ENCODE measurements around the gene KIF16B.
"Not testable (repeated sequence)": the region's sequence is repeated elsewhere in the genome, so short reads cannot be mapped to it uniquely, and the experiment has no call there.

KIF16B gene

DNA sequence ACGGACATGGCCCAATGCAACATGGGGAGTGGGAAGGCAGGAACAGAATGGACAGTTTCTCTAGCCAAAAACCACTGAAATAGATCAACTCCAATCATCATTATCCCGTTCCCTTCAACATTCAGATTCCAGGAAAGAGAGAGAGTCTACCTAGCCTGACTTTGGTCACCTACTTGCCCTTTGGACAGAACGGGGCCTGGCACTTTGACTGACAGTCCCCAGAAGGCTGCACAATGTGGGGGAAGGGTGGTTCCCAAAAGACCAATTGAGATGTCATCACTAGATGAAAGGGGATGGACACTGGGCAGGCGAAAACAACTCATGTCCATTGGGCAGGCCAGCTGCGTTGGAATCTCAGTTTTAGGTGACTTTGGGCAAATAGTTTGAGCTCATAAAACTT is 15.0 kb upstream of the KIF16B start:
- no peak for DNase-seq

DNA sequence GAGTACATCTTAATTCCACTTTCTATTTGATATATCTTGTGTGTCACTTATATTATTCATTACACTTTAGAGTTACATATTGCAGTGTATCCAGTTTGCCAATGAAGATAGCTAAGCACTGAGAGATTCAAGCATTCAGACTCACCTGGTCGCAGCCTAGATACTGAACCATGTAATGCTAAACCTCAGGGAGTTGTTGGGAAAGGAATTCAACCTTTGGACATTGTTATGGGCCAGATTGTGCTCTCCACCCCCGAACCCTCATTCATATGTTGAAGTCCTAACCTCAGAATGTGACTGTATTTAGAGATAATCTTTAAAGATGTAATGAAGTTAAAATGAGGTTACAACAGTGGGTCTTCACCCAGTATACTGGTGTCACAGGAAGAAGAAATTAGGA is 13.8 kb upstream of the KIF16B start:
- DNase-seq, result no peak

GRCh38 chr20:16583474-16583873 is 10.2 kb upstream of the KIF16B start:
- DNase-seq, result no peak

DNA sequence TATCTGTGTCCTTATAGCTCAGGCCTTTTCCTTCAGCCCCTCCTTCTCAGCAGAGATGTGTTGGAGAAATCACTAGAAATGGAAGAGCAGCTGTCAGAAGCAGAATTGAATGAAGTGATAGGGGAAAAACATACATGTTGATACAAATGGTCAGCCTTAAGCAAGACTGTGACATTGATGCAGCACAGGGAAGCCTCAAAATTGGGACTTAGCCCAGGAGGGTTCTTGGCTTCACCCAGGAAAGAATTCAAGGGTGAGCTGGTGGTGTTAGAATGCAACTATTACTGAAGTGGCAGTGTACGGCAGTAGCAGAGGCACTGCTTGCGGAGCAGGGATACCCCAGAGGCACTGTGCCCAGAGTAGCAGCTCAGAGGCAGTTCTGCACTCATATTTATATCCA is 8.0 kb upstream of the KIF16B start:
- DNase-seq, result no peak

DNA sequence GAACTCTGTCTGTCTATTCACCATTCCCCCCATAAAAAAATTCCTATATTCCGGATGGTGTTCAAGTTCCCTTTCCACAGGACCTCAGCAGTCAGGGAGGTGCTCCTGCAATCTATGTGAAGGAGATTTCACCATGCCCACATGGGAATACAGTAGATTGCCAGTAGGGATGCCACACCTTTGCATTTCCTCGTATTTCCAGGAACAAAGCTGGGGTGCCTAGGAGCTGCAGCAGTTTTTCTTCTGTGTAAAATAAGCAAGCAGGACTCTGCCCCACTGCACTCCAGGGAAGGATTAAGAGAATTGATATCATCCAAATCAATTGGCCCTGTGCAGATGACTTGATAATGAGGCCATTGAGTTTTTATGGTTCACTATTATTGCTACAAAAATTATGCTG is 7.4 kb upstream of the KIF16B start:
- no peak for DNase-seq

DNA sequence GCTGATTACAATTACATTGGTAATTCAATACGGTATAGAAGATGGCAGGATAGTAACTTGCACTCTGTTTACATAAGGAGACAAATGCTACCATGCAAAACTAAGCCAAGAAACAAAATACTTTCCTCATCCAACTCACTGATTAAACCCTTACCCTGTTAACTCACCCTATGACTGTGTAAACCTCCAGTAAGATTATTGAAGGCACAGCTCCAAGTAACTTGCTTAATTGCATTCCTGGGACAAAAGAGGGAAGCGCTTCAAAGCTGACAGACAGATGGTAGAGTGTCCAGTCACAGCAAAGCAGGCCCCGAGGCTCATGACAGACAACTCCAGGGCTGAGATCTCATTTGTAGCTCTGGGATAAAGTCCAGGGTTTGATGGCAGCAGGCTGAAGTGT is 6.9 kb upstream of the KIF16B start:
- DNase-seq, result no peak

DNA sequence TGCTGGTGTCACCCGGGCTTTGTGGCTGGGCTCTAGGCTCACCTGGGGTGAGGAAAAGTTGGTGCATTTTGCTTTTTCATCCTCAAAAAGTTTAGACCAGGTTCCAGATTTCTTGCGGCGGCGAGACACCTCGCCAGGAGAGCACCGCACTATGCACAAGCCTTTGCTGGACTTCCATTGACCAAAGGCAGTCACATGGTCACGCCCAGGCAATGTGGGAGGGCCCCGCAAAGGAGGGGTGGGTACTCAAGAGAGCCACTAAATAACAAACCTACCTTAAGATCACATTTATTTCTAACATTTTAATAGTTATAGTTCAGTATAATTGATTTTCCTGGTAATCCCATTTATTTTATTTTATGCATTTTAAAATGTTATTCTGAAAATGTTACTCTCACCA is 3.0 kb upstream of the KIF16B start:
- no peak for DNase-seq

- DNase-seq, result no peak
These were observed 2.3 kb upstream of the KIF16B start for GRCh38 chr20:16575390-16576140.

DNA sequence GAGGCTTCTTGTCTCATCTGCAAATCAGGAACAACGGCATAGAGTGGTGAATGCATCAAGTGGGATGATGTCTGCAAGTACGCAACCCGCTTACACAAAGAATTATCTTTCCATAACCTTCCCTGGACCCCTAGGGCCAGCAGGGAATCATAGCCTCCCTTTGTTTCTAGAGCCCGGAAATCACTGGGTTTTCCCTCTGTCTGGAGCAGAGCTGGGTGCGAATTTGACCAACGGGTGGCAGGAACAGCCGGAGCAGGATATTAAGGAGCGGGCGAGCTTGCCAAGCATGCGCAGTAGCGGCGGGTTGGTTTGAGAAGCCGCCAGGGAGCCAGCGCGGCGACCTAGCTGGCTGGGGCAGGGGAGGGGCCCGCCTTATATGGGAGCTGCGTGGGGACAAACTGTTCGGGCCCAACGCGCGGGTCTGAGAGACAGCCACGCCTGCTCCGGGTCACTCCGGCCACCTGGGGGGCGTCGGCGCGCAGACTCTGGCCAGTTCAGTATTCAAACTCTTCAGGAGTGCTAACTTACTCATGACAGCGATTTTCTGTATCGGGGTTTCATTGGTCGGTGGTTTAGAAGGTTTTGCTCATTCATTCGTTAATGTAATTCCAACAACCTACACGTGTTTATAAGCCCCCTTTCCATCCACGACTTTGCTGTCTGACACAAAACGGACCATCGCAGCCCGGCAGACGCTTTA is 1.6 kb upstream of the KIF16B start:
- DNase-seq, result peak; percentile 79

- DNase-seq, result no peak
These were observed 1.9 kb downstream of the KIF16B start for GRCh38 chr20:16571333-16571732.

GRCh38 chr20:16569246-16570153 is 3.7 kb downstream of the KIF16B start:
- DNase-seq, result no peak

GRCh38 chr20:16566080-16566479 is 7.2 kb downstream of the KIF16B start:
- DNase-seq, result no peak

- DNase-seq, result not testable (repeated sequence)
These were observed 9.2 kb downstream of the KIF16B start for GRCh38 chr20:16564079-16564478.

DNA sequence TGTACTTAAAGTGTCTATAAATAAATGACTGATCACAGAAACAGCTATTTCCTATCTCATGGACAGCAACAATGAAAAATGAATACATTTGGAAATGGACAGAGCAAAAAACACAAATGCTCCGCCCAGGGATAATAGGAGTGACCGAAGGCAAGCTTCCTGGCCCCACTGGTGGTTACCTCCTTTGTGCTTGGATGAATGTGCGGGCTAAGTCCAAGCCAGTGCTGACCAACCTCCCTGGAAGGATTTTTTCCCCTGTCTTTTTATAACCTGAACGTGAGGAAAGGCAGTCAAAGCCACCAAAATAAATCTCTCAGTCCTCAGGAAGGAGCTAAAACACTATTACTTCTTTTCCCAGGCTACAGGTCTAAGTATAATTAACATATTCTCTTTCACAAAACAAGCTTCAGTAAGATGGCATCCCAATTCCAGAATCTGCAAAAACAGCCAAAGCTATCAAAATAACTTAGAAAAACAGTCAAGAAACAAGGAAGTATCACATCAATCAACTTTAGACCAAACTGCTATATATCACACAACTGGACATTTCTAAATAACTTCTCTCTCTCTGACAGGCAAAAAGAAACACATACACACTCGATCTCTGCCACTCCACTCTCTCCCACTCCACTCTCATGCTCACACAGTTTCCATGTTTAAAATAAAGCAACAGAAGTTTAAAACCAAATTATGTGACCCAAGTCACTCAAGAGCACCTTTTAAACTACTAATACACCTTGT is 10.0 kb downstream of the KIF16B start:
- DNase-seq, result no peak

GRCh38 chr20:16562259-16562658 is 11.0 kb downstream of the KIF16B start:
- DNase-seq, result no peak

DNA sequence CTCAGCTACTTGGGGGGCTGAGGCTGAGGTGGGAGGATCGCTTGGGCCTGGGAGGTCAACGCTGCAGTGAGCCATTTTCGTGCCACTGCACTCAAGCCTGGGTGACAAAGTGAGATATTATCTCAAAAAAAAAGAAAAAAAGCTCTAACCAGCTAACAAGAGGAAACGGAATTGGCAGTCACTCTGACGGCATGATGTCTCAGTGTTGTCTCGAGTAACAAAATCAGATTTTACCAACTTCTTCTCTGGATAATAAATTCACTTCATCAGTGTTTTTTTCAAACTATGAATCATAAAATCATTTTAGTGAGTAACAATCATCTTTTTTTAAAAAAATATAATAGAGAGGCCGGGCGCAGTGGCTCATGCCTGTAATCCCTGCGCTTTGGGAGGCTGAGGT is 12.6 kb downstream of the KIF16B start:
- no peak for DNase-seq

DNA sequence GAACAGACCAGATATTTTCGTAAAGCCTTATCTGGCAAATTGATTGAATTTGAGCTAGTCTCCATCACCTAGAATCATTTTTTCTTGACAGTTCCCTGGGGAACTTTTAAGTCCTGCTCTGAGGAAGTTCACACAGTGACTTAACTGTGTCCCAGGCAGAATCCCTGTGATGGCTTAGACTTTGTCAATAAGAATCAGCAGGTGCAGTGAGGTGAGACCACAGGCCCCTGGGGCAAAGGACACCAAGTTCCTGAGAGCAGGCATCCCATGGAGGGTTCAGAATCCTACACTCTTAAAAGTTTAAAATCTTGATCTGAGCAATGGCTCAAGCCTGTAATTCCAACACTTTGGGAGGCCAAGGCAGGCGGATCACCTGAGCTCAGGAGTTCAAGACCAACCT is 13.0 kb downstream of the KIF16B start:
- no peak for DNase-seq

DNA sequence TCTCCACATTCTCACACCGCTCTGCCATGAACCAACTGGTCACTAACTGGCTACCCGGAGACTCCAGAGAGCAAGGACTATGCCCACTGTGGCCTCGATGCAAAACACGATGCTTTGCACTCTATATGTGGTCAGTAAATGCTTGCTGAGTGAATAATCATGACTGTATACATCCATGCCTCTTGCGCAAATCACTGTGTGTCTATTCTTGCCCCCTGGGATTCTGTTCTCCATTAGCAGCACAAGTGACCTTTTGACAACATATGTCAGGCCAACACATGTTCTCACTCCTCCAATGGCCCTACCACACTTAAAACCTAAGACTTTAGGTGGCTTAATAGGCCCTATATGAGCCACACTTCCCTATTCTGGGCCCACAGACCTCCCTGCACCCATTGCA is 16.9 kb downstream of the KIF16B start:
- no peak for DNase-seq

- DNase-seq, result no peak
These were observed 17.5 kb downstream of the KIF16B start for GRCh38 chr20:16555754-16556153.

GRCh38 chr20:16554766-16555543 is 18.3 kb downstream of the KIF16B start:
- DNase-seq, result no peak

GRCh38 chr20:16553684-16554083 is 19.6 kb downstream of the KIF16B start:
- DNase-seq, result no peak

DNA sequence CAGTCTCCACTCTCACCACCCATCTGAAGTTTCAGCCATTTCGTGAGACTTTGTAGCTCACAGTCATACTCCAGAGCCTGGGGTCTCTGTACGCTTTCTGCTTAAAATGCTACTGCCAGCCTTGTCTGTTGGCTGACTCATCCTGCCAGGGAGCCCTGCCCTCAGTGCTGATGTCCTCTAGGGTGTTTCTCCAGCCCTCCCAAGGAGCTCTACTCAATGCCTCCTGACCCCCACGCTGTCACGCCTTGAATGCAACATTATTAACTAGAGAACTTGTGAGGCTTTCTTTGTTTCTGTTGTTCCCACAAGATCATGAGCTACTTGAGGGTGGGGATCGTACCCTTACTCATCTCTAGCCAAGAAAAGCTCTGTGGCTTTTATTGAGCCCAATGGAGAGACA is 20.1 kb downstream of the KIF16B start:
- DNase-seq, result no peak

Measured in stimulated activated CD4-positive, alpha-beta T cell treated with anti-CD3 and anti-CD28 coated beads, Interleukin-4, amount 100 ng/mL, for 24 hours (primary cell).